Activated CD8-positive, alpha-beta T cell treated with anti-CD3 and anti-CD28 coated beads for 36 hours (primary cell): Measurements from ENCODE around the gene SSR4. TPM values are rescaled to one million over a fixed set of nuclear protein-coding genes. Genes with fewer than 3 reads are reported as not detected.
"Not testable (repeated sequence)": the region's sequence is repeated elsewhere in the genome, so short reads cannot be mapped to it uniquely, and the experiment has no call there.

Experiments used
- ATAC-seq: fragments of 200-7000 bp; cut with Tn5 transposase; one replicate; pipeline ENCODE4 v1.10.0; 2021; ENCODE audit warnings: mild to moderate bottlenecking, moderate library complexity
- CTCF ChIA-PET: fragments of 350-600 bp; sonication (Branson Sonifier 250); formaldehyde crosslinking; loops from one replicate; lab custom pipeline; 2021; ENCODE audit warnings: antibody characterized with exemption; lab: Charles Lee
- POLR2A ChIA-PET: fragments of 350-600 bp; sonication (Branson Sonifier 250); formaldehyde crosslinking; loops from one replicate; lab custom pipeline; 2021; ENCODE audit warnings: antibody characterized with exemption; lab: Charles Lee
- DNase-seq: peaks from one replicate; pipeline ENCODE4 v3.0.0-alpha.2; 2020
- H3K27ac Mint-ChIP-seq: one replicate; pipeline ENCODE4 v1.8.0; 2021; ENCODE audit warnings: mild to moderate bottlenecking, mixed read lengths
- H3K27me3 Mint-ChIP-seq: one replicate; pipeline ENCODE4 v1.8.0; 2021; ENCODE audit warnings: mixed read lengths
- H3K36me3 Mint-ChIP-seq: one replicate; pipeline ENCODE4 v1.8.0; 2021; ENCODE audit warnings: low read depth, mixed read lengths
- H3K4me1 Mint-ChIP-seq: one replicate; pipeline ENCODE4 v1.8.0; 2021; ENCODE audit warnings: low read depth, mixed read lengths
- H3K4me3 Mint-ChIP-seq: one replicate; pipeline ENCODE4 v1.8.0; 2021; ENCODE audit warnings: mild to moderate bottlenecking, moderate library complexity, mixed read lengths
- H3K9me3 Mint-ChIP-seq: one replicate; pipeline ENCODE4 v1.8.0; 2021; ENCODE audit warnings: mixed read lengths
- intact Hi-C: fragments of 100-400 bp; cut with micrococcal nuclease; formaldehyde crosslinking; loops from one replicate; pipeline ENCODE4 v1.10.0; 2022
- total RNA-seq, 2 experiments: library from RNA; stranded (reverse); gene quantifications; one replicate each; pipeline ENCODE4 v1.2.3, GENCODE V29; 2021
- TF ChIP-seq, protein P1 (sequence below): fragments of 200-600 bp; IDR thresholded peaks from one replicate; pipeline ENCODE4 v1.8.0; 2022; ENCODE audit warnings: antibody characterized with exemption, mild to moderate bottlenecking

Gene SSR4
- total RNA-seq, 2 experiments from 2014 or later: 152 to 153 TPM

DNA sequence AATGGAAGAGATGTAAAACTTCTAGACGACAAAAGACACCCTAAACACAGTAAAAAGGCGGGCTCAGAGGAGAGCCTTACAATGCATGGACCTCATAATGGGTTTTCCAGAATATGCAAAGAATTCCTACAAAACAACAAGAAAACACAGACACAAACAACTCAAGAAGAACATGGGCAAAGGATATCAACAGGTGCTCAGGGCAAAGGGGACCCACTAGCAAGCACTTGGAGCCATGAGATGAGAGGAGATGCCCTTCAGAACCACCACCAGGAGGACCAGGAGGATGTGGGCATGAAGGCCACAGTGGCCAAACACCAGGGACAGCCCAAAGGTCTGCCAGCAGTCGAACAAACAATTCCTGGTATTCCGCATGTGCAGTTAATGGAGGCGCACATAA, 18.7 kb downstream of the SSR4 start:
- ATAC-seq (no peak), DNase-seq (no peak)
- H3K9me3 Mint-ChIP-seq: no peaks in the 10 kb centered on the region
- H3K27ac Mint-ChIP-seq: no peak overlapping the region
- TF ChIP-seq, protein P1, sequence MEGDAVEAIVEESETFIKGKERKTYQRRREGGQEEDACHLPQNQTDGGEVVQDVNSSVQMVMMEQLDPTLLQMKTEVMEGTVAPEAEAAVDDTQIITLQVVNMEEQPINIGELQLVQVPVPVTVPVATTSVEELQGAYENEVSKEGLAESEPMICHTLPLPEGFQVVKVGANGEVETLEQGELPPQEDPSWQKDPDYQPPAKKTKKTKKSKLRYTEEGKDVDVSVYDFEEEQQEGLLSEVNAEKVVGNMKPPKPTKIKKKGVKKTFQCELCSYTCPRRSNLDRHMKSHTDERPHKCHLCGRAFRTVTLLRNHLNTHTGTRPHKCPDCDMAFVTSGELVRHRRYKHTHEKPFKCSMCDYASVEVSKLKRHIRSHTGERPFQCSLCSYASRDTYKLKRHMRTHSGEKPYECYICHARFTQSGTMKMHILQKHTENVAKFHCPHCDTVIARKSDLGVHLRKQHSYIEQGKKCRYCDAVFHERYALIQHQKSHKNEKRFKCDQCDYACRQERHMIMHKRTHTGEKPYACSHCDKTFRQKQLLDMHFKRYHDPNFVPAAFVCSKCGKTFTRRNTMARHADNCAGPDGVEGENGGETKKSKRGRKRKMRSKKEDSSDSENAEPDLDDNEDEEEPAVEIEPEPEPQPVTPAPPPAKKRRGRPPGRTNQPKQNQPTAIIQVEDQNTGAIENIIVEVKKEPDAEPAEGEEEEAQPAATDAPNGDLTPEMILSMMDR: no peak
- peaks cover 4% of the 10 kb centered on the region for H3K27me3 Mint-ChIP-seq
- peaks cover 12% of the 10 kb centered on the region for H3K4me1 Mint-ChIP-seq
- H3K36me3 Mint-ChIP-seq: no peaks in the 10 kb centered on the region
- ChIA-PET CTCF (no interaction called here), POLR2A (interaction anchor here (1.1 kb wide), 1 partner anchor 18 kb away, joined by 5 read pairs; the partner anchor contains the start of genes IDH3G and SSR4)
- no peak overlapping the region for H3K4me3 Mint-ChIP-seq
- intact Hi-C loops: no loop called here

DNA sequence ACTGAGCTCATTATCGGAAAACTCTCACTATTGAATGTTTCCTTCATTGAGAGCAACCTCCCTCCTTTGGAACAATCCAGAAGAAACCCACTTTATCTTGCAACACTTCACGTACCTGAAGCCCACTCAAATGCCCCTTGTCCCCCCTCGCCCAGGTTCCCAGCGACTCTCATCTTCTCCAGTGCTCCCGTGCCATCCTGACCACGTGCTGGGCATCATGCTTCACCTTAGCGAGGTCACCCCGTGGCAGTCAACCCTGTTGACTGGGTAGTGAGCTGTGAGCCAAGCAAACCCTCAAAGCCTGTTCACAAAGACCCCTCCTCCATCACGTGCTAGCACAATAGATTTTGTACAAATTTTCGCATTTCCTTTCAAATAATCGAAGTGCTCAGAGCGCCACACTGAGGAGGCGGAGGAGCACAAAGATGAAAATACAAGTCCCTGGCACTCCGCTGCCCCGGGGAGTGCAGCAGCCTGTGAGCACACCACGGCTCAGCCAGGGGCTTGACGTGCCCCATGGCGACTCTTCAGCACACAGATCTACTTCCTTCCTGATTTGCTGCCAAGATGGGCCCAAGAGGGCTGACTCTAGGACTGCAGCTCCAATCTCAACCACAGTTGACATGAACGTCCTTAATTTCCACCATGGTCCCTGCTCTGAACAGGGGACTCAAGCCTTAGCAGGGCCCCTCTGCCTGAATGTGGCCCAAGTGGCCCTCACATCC, 20.3 kb downstream of the SSR4 start:
- Mint-ChIP-seq H3K9me3 (no peaks in the 10 kb centered on the region), H3K27me3 (peaks cover 4% of the 10 kb centered on the region), H3K4me1 (peaks cover 16% of the 10 kb centered on the region), H3K27ac (no peak overlapping the region), H3K36me3 (no peaks in the 10 kb centered on the region), H3K4me3 (no peak overlapping the region)
- DNase-seq (no peak), ATAC-seq (no peak)
- TF ChIP-seq, protein P1: no peak
- intact Hi-C loops: no loop called here
- CTCF ChIA-PET: no interaction called here
- POLR2A ChIA-PET: no interaction called here

- no peaks in the 10 kb centered on the region for H3K36me3 Mint-ChIP-seq
- peaks cover 4% of the 10 kb centered on the region for H3K27me3 Mint-ChIP-seq
- TF ChIP-seq, protein P1: no peak
- ATAC-seq: peak; percentile 68
- peak; percentile 68 for DNase-seq
- intact Hi-C loops: no loop called here
- H3K27ac Mint-ChIP-seq: no peak overlapping the region
- no peak overlapping the region for H3K4me3 Mint-ChIP-seq
- peaks cover 28% of the 10 kb centered on the region for H3K4me1 Mint-ChIP-seq
- POLR2A ChIA-PET: interaction anchor here (0.6 kb wide), 1 partner anchor 53 kb away, joined by 3 read pairs; no protein-coding TSS in a partner anchor
- CTCF ChIA-PET: interaction anchor here (0.6 to 1.0 kb wide), 2 partner anchors 23 to 94 kb away, joined by 3 read pairs; partner anchors contain the start of genes IDH3G and SSR4
- H3K9me3 Mint-ChIP-seq: no peaks in the 10 kb centered on the region
Measured at GRCh38 chrX:153816831-153817690, 22.6 kb downstream of the SSR4 start.

DNA sequence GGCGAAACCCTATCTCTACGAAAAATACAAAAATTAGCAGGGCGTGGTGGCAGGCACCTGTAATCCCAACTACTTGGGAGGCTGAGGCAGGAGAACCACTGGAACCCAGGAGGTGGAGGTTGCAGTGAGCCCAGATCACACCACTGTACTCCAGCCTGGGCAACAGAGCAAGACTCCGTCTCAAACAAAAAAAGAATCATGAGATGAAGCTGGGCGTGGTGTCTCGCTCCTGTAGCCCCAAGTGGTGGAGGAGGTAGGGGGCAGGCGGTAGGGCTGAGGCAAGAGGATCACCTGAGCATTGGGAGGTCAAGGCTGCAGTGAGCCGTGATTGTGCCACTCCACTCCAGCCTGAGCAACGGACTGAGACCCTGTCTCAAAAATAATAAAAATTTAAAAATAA, 23.6 kb downstream of the SSR4 start:
- H3K9me3 Mint-ChIP-seq, H3K27ac Mint-ChIP-seq, ATAC-seq, intact Hi-C loops, H3K27me3 Mint-ChIP-seq, DNase-seq, POLR2A ChIA-PET, H3K4me3 Mint-ChIP-seq, H3K36me3 Mint-ChIP-seq: not testable (repeated sequence)
- peaks cover 36% of the 10 kb centered on the region for H3K4me1 Mint-ChIP-seq
- CTCF ChIA-PET: interaction anchor here (0.6 to 1.3 kb wide), 2 partner anchors 24 to 54 kb away, joined by 3 read pairs; partner anchors contain the start of genes IDH3G, PLXNB3 and SSR4

DNA sequence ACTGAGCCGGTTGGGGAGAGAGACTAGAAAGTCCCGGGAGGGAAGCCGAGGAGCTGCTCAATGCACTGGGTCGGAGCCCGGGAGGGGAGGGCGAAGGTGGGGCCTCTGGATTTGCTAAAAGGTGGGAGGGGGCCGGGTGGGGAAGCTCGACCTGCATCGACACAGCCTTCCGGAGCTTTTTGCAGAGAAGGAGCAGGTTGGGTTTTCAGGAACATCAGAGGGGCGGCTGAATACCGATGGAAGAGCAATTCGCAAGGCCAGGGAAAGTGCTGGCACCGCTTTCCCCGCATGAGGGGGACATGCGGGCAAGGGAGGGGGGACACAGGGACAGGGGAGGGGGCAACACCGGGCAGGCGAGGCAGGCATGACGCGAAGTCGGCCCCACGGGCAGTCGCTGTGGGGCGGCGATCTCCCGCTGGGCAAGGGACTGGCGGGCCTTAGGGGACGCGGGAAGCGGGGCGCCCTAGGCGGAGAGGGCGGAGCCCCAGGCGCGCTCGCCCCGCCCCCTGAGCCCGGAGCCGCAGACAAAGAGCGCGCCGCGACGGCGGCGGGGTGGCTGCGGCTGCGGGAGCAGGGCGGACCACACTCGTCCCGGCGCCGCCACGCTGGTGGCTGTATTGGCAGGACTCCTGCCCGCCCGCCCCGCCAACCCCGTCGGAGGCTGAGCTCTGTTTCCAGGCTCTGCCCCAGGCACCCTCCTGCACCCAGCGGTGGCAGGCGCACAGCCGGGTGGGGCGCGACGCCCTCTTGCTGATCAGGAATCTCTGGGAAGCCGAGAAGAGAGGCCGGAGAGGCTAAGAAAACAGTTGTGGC, 24.3 kb downstream of the SSR4 start:
- ChIA-PET CTCF (interaction anchor here (1.3 kb wide), 1 partner anchor 55 kb away, joined by 3 read pairs; the partner anchor contains the start of gene PLXNB3), POLR2A (interaction anchor here (1.4 kb wide), 1 partner anchor 9 kb away, joined by 3 read pairs; no protein-coding TSS in a partner anchor)
- DNase-seq: peak; percentile 48
- Mint-ChIP-seq H3K27ac (no peak overlapping the region), H3K36me3 (no peaks in the 10 kb centered on the region), H3K4me1 (peaks cover 36% of the 10 kb centered on the region), H3K9me3 (no peaks in the 10 kb centered on the region), H3K27me3 (peaks cover 4% of the 10 kb centered on the region), H3K4me3 (peak overlapping the region; percentile 47)
- intact Hi-C loops: no loop called here
- TF ChIP-seq, protein P1: no peak
- peak; percentile 82 for ATAC-seq
